Heart right ventricle (tissue), 16 donors: Measurements from ENCODE around the gene FNDC10. TPM values are rescaled to one million over a fixed set of nuclear protein-coding genes. Genes with fewer than 3 reads are reported as not detected.

Source experiments
- ATAC-seq, 8 donors: fragments of 200-7000 bp; cut with Tn5 transposase; one replicate each; pipeline ENCODE4 v1.9.1; 2020; ENCODE audit warnings: mild to moderate bottlenecking in 8 of 8, moderate library complexity in 8 of 8, moderate number of reproducible peaks in 1 of 8
- DNase-seq, 2 donors: peaks; one replicate each; pipeline ENCODE4 v3.0.0-alpha.2; 2020
- H3K27ac ChIP-seq, 10 donors: fragments of 200-600 bp; sonication (generic) in 2 of 10; one replicate each; pipeline versions ENCODE4 v1.5.0 to v1.8.0; 2020 to 2022; ENCODE audit warnings: mild to moderate bottlenecking in 3 of 10
- H3K27me3 ChIP-seq, 7 donors: fragments of 200-600 bp; one replicate each; pipeline ENCODE4 v1.8.0; 2021 to 2022; ENCODE audit warnings: mild to moderate bottlenecking in 2 of 7
- H3K36me3 ChIP-seq, 9 donors: fragments of 200-600 bp; sonication (generic) in 1 of 9; one replicate each; pipeline versions ENCODE4 v1.5.0 to v1.8.0; 2020 to 2022; ENCODE audit warnings: mild to moderate bottlenecking in 2 of 9
- H3K4me1 ChIP-seq, 9 donors: fragments of 200-600 bp; sonication (generic) in 1 of 9; one replicate each; pipeline versions ENCODE4 v1.5.0 to v1.8.0; 2020 to 2022; ENCODE audit warnings: mild to moderate bottlenecking in 4 of 9
- H3K4me3 ChIP-seq, 10 donors: fragments of 200-600 bp; sonication (generic) in 2 of 10; one replicate each; pipeline versions ENCODE4 v1.5.0 to v1.8.0; 2020 to 2022; ENCODE audit warnings: mild to moderate bottlenecking in 7 of 10, moderate library complexity in 2 of 10
- H3K9me3 ChIP-seq, 11 donors: fragments of 200-600 bp in 10 of 11; sonication (generic) in 2 of 11; one replicate each; pipeline versions ENCODE4 v1.5.0 to v1.8.0; 2013 to 2022; ENCODE audit warnings: mild to moderate bottlenecking in 2 of 11, control low read depth in 1 of 11, moderate library complexity in 1 of 11
- WGBS, 2 donors: extraction: QIAGEN DNeasy Blood & Tissue Kit; methylation state at CpG; one replicate each; pipeline ENCODE4 v1.1.7; 2013; ENCODE audit warnings: inconsistent platforms in 1 of 2; 5-methylcytosine and 5-hydroxymethylcytosine counted together
- intact Hi-C, 10 donors: fragments of 100-400 bp; cut with DNase I; formaldehyde crosslinking; loops; one replicate each; pipeline versions ENCODE4 v1.11.1 to v1.14.2; 2022
- polyA plus RNA-seq, 2 donors: library from polyadenylated mRNA; stranded (reverse); fragments of 200-250 nt; gene quantifications; one replicate each; pipeline ENCODE4 v1.2.3, GENCODE V29; 2013
- total RNA-seq, 10 donors: library from RNA; stranded (reverse); fragmentation: NEBNext Ultra II Directional in 3 of 10; extraction: Animal tissue kit (Norgen Biotek cat#: 25700) in 3 of 10; gene quantifications; one replicate each; pipeline versions ENCODE4 v1.2.1 to v1.2.4, GENCODE V29; 2021 to 2023
- TF ChIP-seq, protein P1 (sequence below), 9 donors: fragments of 200-600 bp; sonication (generic) in 2 of 9; IDR thresholded peaks; one replicate each; pipeline versions ENCODE4 v1.5.0 to v1.8.0; 2021 to 2022; ENCODE audit warnings: antibody characterized with exemption in 9 of 9, mild to moderate bottlenecking in 5 of 9, moderate library complexity in 1 of 9
- donor health status: Arrhythmogenic right ventricular cardiomyopathy.
- donor health status: ischemic (EF 13 %, LVEDD 7.1; RV severe dilation, severe dysfunction).
- donor health status: healthy with polysubstance abuse.
- donor health status: DM: no; HTN: yes; CAD: no.
- donor health status: DM: no; HTN: no; CAD: no.
- donor health status: ischemic (EF 25% LVEDD 6.9; RV normal size, moderate dysfunction).
- donor health status: ischemic (EF 25% LVEDD 5.7; RV mildly dilated, moderate dysfunction).
- donor health status: healthy.
- donor health status: DM: yes; HTN: yes; CAD: no.
- donor health status: Ischemic cardiomyopathy.
- donor health status: ischemic (EF 35%, LVEDD 5.7; RV mildly dilated, moderate dysfunction).
- donor health status: nonischemic (EF 11% LVEDD 7.7; RV severe dilation, severe dysfunction).
- donor health status: DM: yes; HTN: yes; CAD: no.
- donor health status: PGD.
- donor health status: ischemic (EF 29% LVEDD 5.4; RV normal size, mild dysfunction).
- donor health status: nonischemic (EF 23%, LVEDD 6.1; RV moderate dilation, normal function).

The FNDC10 gene
- total and polyA plus RNA-seq, 12 donors = 0.66 to 5.9 (median 2.3) TPM

- WGBS, 2 donors = 0% methylated on average over 83 to 87 of the region's 87 CpGs
- H3K9me3 ChIP-seq = no peaks in the 10 kb centered on the region
- ATAC-seq (peak; percentile 91 to 97 (median 96)), DNase-seq (peak; percentile 92 to 94)
- peaks cover 0 to 11% (median 0%) of the 10 kb centered on the region in 7 donors for H3K27me3 ChIP-seq
- H3K36me3 ChIP-seq = peaks cover 0 to 29% (median 0%) of the 10 kb centered on the region in 9 donors
- H3K4me1 ChIP-seq = peaks cover 3 to 49% (median 41%) of the 10 kb centered on the region in 9 donors
- intact Hi-C loops = loop anchor here in 5 of 10 donors (2.0 to 10.0 kb wide), 3 partner anchors 37 to 150 kb away; partner anchors contain the start of genes CDK11A (in 1 of the 5) and MIB2 (in 1 of the 5)
- peak within 1 kb of the TSS; percentile 97 to 100 (median 99) for H3K27ac ChIP-seq
- peak within 1 kb of the TSS; percentile 84 to 100 (median 96) for H3K4me3 ChIP-seq
- TF ChIP-seq, protein P1, sequence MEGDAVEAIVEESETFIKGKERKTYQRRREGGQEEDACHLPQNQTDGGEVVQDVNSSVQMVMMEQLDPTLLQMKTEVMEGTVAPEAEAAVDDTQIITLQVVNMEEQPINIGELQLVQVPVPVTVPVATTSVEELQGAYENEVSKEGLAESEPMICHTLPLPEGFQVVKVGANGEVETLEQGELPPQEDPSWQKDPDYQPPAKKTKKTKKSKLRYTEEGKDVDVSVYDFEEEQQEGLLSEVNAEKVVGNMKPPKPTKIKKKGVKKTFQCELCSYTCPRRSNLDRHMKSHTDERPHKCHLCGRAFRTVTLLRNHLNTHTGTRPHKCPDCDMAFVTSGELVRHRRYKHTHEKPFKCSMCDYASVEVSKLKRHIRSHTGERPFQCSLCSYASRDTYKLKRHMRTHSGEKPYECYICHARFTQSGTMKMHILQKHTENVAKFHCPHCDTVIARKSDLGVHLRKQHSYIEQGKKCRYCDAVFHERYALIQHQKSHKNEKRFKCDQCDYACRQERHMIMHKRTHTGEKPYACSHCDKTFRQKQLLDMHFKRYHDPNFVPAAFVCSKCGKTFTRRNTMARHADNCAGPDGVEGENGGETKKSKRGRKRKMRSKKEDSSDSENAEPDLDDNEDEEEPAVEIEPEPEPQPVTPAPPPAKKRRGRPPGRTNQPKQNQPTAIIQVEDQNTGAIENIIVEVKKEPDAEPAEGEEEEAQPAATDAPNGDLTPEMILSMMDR (IDR thresholded peaks at IDR 0.05) = no peak
Observed at GRCh38 chr1:1574721-1575537, 25.0 kb downstream of the FNDC10 start, which contains the start of gene SSU72. Gene SSU72 (minus strand): TSS chr1:1574863. CDS start chr1:1574557, 306 bp downstream.

DNA sequence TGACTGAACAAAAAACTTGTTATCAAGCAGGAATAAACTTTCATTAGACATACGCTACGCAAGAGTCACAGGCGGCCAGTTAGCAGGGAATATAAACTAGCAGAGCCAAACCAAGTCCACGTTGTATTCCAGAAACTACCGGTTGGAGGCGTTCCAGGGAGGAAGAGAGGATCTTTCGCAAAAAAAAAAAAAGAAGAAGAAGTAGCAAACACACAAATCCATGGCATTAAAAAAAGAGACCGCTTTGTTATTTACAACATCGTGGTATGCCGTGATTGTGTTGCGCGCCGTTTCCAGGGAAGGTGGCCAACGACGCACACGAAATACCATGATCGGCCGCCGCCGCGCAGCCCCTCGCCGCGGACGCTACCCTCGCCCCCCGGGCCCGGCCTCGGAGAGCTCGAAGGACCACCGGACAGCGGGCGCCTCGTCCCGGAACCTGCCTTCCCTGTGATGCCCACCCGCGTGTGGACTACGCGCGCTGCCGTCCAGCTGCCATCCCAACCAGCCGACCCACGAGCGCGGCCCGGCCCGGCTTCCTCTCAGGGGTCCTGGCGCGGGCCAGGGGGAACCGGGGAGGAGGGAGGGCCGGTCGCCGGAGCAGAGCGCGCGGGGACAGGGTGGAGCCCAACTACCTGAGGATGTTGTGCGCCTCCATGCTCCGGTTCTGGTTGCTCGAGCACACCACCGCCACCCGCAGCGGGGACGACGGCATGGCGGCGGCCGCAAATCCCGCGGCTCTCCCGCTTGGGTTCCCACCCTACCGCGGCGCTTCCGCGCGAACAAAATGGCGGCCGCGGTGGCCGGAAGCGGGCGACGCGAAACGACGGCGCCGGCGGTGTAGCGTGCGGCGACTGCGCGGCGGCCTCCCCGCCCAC lies 25.9 kb downstream of the FNDC10 start:
- 0% methylated on average over 91 to 96 of the region's 96 CpGs for WGBS, 2 donors
- Histone ChIP-seq H3K4me1 (peaks cover 3 to 58% (median 50%) of the 10 kb centered on the region in 9 donors), H3K4me3 (peak overlapping the region; percentile 84 to 100 (median 96)), H3K27ac (peak overlapping the region; percentile 97 to 100 (median 99)), H3K27me3 (peaks cover 0 to 3% (median 0%) of the 10 kb centered on the region in 7 donors), H3K36me3 (peaks cover 0 to 37% (median 0%) of the 10 kb centered on the region in 9 donors), H3K9me3 (no peaks in the 10 kb centered on the region)
- DNase-seq (peak; percentile 58 to 75), ATAC-seq (peak; percentile 68 to 83 (median 76))
- intact Hi-C loops = loop anchor here in 2 of 10 donors (2.0 to 10.0 kb wide), 2 partner anchors 41 to 151 kb away; partner anchors contain the start of genes CDK11A (in 1 of the 2) and MIB2 (in 1 of the 2)
- TF ChIP-seq, protein P1 (IDR thresholded peaks at IDR 0.05) = peak in 1 of 9 donors; percentile 23

GRCh38 chr1:1569341-1569740 lies 30.6 kb downstream of the FNDC10 start:
- Histone ChIP-seq H3K36me3 (peaks cover 0 to 68% (median 11%) of the 10 kb centered on the region in 9 donors), H3K27ac (peak overlapping the region in 2 of 10 donors; percentile 21), H3K4me1 (peaks cover 2 to 75% (median 66%) of the 10 kb centered on the region in 9 donors), H3K27me3 (no peaks in the 10 kb centered on the region), H3K4me3 (no peak overlapping the region), H3K9me3 (no peaks in the 10 kb centered on the region)
- TF ChIP-seq, protein P1 (IDR thresholded peaks at IDR 0.05) = no peak
- ATAC-seq (peak in 1 of 8 donors; percentile 21), DNase-seq (no peak)
- WGBS, 2 donors = 72 to 74% methylated on average over 7 of the region's 7 CpGs
- intact Hi-C loops = no loop called here

GRCh38 chr1:1567891-1568291 lies 32.0 kb downstream of the FNDC10 start:
- no peak for DNase-seq
- no peak overlapping the region for H3K4me3 ChIP-seq
- H3K9me3 ChIP-seq = no peaks in the 10 kb centered on the region
- peak overlapping the region in 1 of 10 donors; percentile 4 for H3K27ac ChIP-seq
- H3K4me1 ChIP-seq = peaks cover 2 to 81% (median 58%) of the 10 kb centered on the region in 9 donors
- no peaks in the 10 kb centered on the region for H3K27me3 ChIP-seq
- intact Hi-C loops = no loop called here
- ATAC-seq = no peak
- WGBS, 2 donors = 70 to 72% methylated on average over 10 of the region's 10 CpGs
- TF ChIP-seq, protein P1 (IDR thresholded peaks at IDR 0.05) = no peak
- peaks cover 0 to 78% (median 19%) of the 10 kb centered on the region in 9 donors for H3K36me3 ChIP-seq
